ENCODE results near the gene HINFP.
"Not testable (repeated sequence)": the region's sequence is repeated elsewhere in the genome, so short reads cannot be mapped to it uniquely, and the experiment has no call there.

Gene HINFP

DNA sequence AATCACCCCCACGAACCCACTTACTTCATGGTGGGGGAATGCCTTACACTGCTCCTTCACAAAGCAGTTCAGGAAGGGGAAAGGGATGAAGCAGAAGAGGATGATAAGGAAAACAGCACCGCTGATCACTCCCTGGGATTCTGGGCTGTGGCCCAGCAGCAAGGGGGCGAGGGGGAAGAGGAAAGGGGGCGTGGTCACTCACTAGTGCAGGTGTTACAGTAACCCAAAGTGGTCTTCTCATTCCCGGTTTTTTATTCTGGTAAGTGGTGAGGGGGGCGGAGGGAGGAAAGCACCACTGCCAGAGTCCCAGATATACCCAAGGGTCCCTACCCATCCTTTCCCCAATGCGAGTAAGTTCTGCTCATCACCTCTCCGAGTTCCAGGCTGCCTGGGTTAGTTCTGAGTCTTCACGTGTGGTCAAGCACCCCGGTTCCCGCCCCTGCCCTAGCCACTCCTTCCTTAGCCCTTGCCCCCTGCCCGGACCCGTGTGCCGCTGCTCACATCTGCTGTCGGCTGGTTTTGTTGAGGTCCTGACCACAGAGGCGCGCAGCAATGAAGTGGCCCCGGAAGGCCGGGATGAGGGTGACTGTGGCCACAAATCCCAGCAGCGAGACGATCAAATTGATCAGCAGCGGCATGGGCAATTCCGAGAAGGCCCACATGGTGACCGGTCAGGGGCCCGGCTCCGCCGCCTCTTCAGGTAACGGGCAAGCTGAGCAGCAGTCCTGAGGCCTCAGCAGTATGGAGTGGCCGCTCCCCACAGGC is 20.2 kb upstream of the HINFP start:
- no peak for DNase-seq

DNA sequence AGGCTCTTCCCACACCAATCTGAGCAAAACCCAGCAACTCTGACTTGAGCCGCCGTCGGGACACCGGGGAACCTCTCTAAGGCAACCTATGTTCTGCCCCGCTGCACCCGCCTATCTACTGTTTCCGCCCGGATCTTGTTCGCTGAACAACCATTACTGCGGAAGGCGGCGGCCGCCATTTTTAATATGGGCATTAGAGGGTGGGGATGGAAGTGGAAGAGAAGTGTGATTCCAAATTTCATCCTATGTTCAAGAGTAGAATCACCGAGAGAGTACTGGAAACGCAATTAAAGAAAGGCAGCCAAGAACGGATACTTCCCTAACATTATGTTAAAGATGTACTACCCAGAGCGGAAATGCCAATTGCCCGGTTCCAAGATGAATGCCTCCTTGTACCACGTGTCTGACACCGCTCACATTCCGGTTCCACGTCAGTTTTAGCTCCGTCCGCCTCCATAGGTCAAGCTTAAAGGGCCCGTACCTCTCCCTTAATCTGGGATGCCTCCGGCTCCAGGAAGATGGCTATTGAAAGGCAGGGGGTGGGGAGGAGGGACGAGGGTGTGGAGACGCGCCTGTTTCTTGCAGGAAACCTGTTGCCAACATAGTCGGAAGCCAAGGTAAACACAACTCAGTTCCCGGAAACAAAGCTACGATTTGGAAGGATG is 19.5 kb upstream of the HINFP start, which contains the start of gene DPAGT1:
DPAGT1 (minus strand) TSS at position 95 of the 665 bp plus-strand sequence. CDS start 198 bp downstream, outside the sequence.
- DNase-seq = peak; percentile 94

DNA sequence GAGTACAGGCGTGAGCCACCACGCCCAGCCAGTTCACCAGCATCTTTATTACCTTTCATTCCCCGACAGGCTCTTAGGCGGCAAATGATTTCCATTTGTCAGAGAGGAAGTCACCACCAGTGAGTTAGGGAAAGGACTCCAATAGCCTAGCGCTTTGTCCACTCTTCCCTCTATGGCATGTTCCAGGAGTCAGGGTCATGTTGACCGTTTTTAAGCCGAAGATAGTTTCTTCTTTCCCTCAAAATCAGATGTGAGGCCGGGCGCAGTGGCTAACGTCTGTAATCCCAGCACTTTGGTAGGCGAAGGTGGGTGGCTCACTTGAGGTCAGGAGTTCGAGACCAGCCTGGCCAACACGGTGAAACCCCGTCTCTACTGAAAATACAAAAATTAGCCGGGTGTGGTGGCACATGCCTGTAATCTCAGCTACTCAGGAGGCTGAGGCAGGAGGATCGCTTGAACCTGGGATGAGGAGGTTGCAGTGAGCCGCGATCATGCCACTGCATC is 18.2 kb upstream of the HINFP start:
- DNase-seq = not testable (repeated sequence)

DNA sequence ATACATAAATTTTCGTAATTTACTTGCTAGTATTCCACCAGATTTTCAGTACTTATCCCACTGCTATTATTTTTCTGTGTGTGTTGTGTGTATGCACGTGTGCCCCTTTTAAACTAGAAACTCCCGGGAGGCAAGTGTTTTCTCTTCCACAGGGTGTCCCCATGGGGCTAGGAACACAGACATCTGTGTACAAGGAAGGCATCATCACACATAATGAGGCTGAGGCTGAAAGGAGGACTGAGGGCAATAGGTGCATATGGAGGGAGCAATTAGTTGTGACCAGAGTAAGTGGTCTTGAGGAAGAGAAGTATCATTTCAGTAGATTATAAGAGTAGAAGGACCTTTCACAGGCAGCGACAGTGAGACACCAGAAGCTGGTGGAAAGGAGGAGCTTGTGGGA is 17.6 kb upstream of the HINFP start:
- DNase-seq = peak; percentile 77

DNA sequence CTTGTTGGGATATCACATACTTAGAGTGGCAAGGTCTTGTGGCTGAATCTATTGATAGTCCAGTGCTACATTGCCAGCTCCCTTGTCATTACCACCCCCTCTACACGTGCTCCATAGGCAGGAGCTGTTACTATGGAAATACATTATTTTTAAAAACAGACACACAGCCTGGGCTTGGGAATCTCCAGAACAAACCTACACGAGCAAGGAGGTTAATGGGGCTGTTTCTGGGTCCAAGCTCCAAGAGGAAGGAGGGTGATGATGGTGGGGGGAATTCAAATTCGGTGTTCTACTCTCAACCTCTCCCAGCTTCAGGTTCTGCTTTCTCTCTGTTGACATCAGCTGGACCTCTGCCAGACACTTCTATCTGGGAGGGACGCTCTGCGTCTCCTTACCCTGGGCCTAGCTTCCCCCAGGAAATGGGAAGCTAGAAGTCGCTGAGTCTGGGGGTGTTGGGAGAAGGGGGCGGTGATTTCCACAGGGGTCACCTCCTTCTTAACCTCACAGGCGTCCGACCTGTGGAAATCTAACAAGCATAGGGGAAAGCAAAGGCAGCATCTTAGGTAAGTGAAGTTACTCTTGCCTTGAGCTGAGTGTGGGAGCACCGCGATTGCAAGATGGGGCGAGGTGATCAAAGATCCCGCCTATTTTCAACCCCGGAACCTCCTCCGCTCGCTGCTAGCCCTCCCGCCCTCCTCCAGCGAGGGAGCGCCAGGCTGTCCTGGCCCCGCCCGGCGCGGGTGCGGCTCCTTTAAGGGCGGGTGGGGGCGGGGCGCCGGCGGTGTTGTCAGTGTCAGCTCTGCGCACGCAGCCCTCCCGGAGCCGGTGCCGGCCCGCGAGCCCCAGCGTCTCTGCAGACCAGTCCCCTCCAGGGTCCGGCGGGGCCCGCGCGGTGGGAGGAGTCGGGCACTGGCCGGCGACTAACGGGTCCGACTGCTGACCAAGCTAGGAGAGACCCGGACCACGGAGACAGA is 14.5 kb upstream of the HINFP start, which contains the start of gene C2CD2L:
C2CD2L (plus strand) TSS at position 781 of the 974 bp plus-strand sequence. CDS start 398 bp downstream, outside the sequence.
- DNase-seq = peak; percentile 77

DNA sequence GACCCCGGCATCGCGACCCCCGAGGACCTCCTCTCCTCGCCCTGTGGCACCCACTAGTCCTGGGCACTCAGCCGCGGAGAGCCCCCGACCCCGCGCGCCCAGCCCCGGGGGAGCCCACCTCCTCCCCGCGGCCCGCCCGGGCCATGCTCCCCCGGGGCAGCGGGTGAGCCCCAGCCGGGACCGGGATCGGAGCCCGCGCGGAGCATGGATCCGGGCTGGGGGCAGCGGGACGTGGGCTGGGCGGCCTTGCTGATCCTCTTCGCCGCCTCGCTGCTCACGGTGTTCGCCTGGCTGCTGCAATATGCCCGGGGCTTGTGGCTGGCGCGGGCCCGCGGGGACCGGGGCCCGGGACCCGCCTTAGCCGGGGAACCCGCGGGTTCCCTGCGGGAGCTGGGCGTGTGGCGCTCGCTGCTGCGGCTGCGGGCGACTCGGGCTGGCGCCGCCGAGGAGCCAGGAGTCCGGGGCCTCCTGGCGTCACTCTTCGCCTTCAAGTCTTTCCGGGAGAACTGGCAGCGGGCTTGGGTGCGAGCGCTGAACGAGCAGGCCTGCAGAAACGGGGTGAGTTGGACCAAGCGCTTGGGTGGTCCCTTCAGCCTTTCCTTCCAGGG is 13.7 kb upstream of the HINFP start:
- no peak for DNase-seq

DNA sequence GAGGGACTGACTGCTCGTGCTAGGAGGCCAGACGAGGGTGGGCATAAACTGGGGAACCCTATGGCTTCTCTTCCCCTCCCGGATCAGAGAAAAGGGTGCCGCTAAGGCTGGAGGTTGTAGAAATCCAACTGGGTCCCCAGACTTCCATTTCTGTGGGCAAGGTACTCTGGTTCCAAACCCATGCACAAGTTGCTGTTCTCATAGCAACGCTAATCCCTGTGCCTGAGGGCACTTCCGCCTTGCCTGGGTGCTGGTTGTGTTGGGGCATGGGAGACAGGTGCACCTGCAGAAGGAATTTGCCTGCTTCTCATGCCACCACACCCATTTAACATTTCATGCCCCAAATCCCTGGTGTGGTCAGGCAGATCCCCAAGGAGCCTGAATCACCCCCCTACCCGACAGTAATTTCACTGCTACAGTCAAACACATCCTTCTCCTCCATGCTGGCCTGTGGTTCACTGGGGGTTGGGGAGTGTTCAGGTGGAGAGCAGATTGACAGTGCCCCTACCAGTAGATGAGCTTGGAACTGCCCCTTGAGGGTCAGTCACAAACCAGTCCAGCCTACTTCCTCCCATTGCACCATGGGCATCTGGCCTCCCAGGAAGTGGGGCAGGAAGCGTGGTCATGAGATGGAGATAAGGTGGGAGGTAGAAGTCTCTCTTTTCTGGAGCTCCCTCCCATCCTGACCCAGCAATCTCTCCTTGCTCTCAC is 13.1 kb upstream of the HINFP start:
- DNase-seq = no peak

DNA sequence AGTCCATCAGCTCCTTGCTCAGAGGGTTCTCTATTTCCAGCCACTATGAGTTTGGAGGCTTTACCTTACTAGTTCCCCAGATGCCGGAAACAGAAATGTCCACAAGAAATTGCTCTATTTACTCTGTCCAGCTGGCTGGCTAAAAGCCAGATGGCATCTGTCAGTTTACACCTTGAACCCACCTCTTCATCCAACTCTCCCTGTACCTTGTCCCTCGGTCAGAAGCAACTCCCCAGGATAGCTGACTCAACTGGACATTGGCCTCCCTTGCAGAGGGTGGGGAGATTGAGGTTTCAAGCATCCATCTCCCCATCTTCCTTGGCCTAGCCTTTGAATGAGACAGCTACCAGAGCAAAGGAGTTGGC is 12.5 kb upstream of the HINFP start:
- DNase-seq = no peak

DNA sequence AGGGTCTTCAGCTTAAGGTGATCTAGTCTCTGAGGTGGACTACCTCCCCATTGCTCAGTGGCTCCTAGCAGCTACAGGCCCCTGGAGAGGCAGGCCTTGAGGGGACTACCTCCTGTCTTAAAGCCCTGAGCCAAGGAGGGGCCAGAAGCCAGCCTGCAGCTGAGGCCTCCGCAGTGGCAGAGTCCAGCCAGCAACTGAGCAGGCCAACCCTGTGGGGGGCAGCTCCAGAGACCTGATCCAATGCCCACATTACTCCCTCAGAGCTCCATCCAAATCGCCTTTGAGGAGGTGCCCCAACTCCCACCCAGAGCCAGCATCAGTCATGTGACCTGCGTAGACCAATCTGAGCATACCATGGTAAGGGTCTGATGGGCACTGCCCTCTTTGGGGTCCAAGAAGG is 11.5 kb upstream of the HINFP start:
- no peak for DNase-seq

DNA sequence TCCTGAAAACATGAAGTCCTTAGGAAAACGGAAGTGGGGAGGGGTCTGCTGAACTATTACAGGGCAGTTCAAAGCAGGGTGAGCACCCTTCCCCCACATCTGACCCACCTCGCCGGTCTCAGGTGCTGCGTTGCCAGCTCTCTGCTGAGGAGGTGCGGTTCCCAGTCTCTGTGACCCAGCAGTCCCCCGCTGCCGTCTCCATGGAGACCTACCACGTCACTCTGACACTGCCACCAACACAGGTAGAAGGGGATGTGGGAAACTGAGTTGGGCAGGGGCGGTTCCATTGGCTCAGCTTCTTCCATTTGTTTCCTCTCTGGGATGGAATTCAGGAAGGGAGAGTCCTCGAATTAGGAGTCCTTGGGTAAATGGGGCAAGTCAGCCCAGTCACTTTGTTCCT is 10.9 kb upstream of the HINFP start:
- no peak for DNase-seq

DNA sequence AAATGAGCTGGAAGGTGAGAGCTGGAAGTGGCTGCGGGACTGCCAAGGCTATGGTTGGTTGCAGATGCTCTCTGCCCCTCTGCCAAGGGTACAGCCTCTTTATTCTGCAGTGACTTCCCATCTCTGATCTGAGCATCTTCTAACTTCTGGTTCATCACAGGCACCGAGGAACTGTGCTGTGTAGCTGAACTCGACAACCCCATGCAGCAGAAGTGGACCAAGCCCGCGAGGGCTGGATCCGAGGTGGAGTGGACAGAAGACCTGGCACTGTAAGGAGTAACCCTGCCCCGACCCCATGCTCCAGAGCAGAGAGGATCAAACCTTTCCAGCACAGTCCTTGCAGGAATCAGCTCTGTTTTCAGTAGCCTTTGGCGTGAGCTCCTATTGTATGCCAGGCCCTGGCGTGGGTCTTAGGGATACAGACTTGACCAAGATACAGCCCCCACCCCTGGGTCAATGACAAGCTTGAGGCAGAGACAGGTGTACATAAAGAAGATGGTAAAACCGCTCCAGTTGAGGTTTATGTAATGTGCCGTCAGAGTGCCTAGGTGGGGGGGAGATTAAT is 9.9 kb upstream of the HINFP start:
- no peak for DNase-seq

DNA sequence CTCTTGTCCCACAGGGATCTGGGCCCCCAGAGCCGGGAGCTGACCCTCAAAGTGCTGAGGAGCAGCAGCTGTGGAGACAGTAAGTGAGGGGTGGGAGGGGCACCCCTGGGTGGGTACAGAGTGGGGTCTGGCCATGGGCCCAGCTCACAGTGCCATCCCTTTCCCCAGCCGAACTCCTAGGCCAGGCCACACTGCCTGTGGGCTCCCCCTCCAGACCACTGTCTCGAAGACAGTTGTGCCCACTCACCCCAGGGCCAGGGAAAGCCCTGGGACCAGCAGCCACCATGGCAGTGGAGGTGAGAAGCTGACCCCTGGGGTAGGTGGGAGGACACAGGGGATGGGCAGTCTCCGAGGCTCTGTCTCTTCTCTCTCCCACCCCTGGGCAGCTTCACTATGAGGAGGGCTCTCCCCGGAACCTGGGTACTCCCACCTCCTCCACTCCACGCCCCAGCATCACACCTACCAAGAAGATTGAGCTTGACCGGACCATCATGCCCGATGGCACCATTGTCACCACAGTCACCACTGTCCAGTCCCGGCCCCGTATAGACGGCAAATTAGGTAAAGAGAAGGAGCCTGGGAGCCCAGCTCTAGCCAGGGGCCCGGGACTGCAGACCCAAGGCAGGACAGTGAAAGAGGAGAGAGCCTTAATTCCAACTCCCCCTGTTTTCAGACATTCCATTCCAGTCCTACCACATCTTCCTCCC is 8.9 kb upstream of the HINFP start:
- no peak for DNase-seq

DNA sequence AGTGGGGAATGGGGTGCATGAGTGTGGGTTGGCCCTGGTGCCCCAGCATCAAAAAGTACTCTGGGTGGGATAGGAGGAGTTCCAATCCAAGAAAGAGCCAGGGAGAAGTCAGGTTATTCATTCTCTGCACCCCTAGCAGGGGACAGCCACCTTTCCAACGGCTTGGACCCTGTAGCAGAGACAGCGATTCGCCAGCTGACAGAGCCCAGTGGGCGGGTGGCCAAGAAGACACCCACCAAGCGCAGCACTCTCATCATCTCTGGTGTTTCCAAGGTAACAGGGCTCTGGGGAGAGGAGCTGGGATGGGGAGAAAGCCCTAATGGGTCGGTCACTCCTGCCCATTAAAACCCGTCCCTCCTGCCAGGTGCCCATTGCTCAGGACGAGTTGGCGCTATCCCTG is 7.7 kb upstream of the HINFP start:
- DNase-seq = no peak

DNA sequence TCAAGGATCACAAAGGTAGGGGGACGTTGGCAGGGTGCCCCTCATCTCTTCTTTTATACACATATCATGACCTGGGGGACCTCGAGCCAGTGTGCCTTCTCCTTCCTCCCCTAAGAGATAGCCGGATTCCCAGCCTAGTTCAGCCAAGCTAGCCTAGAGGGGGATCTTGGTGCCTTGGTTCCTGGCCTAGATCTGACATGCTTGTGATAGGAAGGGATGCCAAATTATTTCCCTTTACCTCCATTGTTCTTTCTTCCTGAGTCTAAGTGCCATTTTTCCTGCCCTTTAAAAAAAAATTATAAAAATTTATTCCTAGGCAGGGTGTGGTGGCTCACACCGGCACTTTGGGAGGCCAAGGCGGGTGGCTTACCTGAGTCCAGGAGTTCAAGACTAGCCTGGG is 7.0 kb upstream of the HINFP start:
- DNase-seq = no peak

DNA sequence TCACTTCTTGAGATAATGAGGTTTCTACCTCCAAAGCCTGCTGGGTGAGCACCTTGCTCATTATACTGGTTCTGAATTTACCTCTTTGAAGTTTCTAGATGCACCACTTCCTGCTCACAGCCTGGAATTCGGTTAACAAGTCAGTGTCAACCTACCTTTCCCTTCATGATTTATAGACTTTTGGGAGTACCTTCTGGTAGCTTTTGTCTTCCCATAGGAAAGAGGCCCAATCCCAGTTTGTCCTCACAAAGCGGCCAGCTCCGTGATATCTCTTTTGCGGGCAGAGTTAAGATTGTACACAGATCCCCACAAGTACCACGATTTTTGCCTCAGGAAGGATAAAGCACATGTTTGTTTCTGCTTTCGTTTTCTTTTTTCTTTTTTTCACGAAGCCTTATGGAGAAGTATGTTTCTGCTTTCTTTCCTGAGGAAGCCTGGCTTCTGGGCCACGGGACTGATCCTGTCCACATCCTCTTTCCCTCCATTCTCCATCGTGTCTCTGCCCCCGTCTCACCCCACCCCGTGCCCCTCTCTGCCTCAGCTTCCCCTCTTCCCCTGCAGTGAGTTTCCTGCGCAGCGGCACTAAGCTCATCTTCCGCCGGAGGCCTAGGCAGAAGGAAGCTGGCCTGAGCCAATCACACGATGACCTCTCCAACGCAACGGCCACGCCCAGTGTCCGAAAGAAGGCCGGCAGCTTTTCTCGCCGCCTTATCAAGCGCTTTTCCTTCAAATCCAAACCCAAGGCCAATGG is 5.7 kb upstream of the HINFP start:
- no peak for DNase-seq

DNA sequence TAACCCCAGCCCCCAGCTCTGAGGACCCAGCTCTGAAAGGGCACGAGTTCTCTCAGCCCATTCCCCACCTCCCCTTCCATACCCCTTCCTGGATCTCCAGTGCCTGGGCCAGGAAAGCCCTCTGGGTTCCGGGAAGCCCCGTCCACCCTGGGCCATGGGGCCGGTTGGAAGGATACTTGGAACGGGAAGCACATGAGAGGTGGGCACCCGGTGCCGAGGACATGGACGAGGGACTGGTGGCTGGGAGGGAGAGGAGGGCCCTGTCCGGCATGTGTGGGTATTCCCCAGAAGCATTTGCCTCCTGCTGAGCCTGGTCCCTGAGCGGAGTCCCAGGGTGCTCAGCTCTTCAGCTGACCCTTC is 5.2 kb upstream of the HINFP start:
- DNase-seq = no peak

DNA sequence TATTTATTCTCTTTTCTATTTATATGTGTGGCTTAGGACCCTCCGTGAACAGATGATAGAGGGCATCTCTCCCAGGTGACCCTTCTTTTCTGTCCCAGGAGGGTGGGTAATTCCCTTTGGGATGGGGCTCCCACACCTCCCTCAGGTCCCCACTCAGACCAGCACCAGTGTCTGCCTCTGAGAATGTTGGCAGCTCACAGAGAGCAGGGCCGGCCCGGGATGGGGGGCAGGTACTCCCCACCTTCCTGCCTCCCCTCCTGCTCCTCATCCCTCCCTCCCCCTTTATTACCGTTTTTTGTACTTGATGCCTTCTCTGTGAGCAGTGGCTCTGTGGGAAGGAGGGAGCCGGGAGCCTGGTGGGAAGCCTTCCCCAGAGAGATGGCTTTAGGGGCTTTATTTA is 4.8 kb upstream of the HINFP start:
- DNase-seq = no peak

DNA sequence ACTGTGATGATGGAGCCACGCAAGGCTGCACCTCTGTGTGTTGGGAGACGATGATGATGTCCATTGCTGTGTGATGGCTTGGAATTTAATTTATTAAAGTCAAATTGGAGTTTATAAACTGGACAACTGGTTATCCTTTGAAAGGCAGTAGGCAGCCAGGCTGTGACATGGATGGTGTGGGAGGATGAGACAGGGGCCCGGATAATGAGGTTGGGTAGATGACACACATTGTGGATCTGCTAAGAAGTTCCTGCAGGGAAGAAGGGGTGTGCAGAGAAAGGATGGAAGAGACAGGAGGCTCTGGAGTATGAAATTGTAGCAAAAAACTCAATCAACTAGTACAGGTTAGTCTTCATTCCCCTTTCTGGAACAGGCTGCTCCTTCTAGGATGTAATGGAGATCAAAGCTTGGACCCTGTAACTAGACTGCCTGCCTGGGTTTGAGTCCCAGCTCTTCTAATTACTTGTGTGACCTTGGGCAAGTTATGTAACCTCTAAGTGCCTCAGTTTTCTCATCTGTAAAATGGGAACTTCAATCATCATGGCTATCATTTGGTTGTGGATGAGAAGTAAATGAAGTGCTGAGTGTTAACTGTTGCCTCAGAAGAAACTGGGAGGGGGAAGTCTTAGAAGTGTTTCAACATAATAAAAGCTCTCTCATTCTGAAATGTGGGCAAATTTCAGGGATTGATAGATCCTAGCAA is 4.2 kb upstream of the HINFP start:
- no peak for DNase-seq

DNA sequence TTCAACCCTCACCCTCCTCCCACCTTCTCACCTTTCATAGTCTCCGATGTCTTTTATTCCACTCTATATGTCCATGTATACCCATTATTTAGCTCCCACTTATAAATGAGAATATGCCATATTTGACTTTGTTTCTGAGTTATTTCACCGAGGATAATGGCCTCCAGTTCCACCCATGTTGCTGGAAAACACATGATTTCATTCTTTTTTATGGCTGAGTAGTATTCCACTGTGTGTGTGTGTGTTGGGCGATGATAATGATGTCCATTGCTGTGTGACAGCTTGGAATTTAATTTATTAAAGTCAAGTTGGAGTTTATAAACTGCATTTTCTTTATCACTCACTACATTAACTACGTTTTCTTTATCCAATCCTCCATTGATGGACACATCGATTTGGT is 3.2 kb upstream of the HINFP start:
- no peak for DNase-seq

DNA sequence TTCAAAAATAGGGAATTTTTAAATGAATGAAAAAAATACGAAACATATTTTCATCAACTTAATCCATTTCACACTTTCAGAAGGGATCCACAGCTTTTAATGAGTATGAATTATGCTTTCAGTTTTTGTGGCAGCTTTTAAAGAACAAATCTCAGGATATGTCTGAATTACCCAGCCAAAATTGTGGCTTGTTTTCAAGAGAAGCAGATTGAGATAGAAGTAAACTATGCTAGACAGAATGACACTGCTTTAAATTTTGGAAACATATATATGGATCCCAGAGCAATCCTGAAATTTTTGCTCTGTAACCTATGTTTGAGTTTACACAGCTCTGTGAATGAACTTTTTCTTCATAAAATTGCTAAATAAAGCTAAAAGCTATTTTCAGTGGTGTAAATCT is 2.4 kb upstream of the HINFP start:
- DNase-seq = no peak

All from NCI-H2171 treated with DMSO at 0.1 percent for 48 hours (cell line).